AG04449 (cell line): ENCODE results near the gene ZNF776.
A peak's percentile ranks its signal among the peaks of the same experiment; 100 is the strongest.

ENCODE experiments used
- CTCF ChIA-PET: fragments of 350-600 bp; formaldehyde crosslinking; extraction: SDS; loops from one replicate; lab custom pipeline; 2021; ENCODE audit warnings: antibody characterized with exemption; lab: Yijun Ruan, JAX
- POLR2A ChIA-PET: fragments of 400-600, 350-600 bp; formaldehyde crosslinking; extraction: SDS; loops from one replicate; lab custom pipeline; 2020; ENCODE audit warnings: antibody characterized with exemption, inconsistent platforms; lab: Yijun Ruan, JAX
- DNase-seq: peaks from one replicate; pipeline ENCODE4 v3.0.0-alpha.2; 2010; ENCODE audit warnings: low read depth, low spot score
- H3K4me3 ChIP-seq: 2 replicates; pipeline ENCODE4 v1.5.1; 2011; ENCODE audit warnings: low read depth, mild to moderate bottlenecking, control low read depth, low read length
- TF ChIP-seq, protein P1 (sequence below): IDR thresholded peaks from one replicate; pipeline ENCODE4 v1.5.1; 2011; ENCODE audit warnings: mild to moderate bottlenecking, moderate library complexity, low read length, control low read depth, inconsistent platforms; ENCODE audit not compliant: insufficient read depth; ENCODE audit errors: missing control alignments

The ZNF776 gene

DNA sequence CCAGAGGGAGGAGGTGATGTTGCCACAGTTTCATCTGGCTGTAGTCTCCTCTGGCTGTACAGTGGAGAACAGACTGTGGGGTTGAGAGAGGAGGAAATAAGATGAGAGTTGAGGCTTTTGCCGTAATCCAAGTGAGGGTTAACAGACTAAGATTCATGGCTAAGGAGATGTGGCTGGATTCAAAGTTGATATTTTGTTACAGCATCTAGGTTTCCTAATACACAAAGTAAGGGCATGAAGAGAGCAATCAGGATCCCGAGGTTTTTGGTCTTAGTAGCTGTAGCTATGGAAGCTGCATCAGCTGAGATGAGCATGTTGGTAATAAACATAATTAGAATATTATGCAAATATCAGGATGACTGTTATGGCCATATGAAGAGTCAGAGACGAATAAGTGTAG is 1.4 kb downstream of the ZNF776 start:
- POLR2A ChIA-PET: no interaction called here
- H3K4me3 ChIP-seq: peak overlapping the region; percentile 99

DNA sequence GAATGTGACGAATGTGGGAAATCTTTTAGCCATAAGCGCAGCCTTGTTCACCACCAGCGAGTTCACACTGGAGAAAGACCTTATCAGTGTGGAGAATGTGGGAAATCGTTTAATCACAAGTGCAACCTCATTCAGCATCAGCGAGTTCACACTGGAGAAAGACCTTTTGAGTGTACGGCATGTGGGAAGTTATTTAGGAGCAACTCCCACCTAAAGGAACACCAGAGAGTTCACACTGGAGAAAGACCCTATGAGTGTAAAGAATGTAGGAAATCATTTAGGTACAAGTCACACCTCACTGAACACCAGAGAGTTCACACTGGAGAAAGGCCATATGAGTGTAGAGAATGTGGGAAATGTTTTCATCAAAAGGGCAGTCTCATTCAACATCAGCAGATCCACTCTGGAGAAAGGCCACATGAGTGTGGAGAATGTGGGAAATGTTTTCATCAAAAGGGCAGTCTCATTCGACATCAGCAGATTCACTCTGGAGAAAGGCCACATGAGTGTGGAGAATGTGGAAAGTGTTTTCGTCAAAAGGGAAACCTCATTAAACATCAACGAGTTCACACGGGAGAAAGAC is 7.6 kb downstream of the ZNF776 start:
- POLR2A ChIA-PET: no interaction called here
- CTCF ChIA-PET: no interaction called here
- TF ChIP-seq, protein P1, sequence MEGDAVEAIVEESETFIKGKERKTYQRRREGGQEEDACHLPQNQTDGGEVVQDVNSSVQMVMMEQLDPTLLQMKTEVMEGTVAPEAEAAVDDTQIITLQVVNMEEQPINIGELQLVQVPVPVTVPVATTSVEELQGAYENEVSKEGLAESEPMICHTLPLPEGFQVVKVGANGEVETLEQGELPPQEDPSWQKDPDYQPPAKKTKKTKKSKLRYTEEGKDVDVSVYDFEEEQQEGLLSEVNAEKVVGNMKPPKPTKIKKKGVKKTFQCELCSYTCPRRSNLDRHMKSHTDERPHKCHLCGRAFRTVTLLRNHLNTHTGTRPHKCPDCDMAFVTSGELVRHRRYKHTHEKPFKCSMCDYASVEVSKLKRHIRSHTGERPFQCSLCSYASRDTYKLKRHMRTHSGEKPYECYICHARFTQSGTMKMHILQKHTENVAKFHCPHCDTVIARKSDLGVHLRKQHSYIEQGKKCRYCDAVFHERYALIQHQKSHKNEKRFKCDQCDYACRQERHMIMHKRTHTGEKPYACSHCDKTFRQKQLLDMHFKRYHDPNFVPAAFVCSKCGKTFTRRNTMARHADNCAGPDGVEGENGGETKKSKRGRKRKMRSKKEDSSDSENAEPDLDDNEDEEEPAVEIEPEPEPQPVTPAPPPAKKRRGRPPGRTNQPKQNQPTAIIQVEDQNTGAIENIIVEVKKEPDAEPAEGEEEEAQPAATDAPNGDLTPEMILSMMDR: no peak

More for the DNA sequence above, 1.4 kb downstream of the ZNF776 start:
- TF ChIP-seq, protein P1: no peak
- CTCF ChIA-PET: interaction anchor here (1.5 kb wide), 1 partner anchor 10 kb away, joined by 5 read pairs; no protein-coding TSS in a partner anchor
- DNase-seq: no peak

DNA sequence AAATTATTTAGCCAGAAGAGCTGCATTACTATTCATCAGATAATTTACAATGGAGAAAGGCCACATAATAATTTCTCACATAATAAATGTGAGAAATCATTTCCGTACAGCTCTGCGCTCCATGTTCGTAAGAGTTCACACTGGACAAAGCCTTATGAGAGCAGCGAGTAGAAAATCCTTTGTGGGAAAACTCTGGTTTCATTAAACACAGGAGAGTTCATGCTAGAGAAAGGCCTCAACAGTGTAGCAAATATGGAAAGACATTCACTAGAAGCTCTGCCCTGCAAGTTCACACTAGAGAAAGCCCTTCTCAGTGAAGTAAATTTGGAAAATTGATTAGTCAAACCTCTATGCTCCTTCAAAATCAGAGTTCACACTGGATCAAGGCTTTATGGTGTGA is 8.4 kb downstream of the ZNF776 start:
- no peak for DNase-seq
- POLR2A ChIA-PET: no interaction called here
- H3K4me3 ChIP-seq: no peak overlapping the region
- CTCF ChIA-PET: interaction anchor here (1.2 kb wide), 1 partner anchor 75 kb away, joined by 3 read pairs; the partner anchor contains the start of gene ZNF587B
- TF ChIP-seq, protein P1: no peak

More for the DNA sequence above, 7.6 kb downstream of the ZNF776 start:
- H3K4me3 ChIP-seq: no peak overlapping the region
- no peak for DNase-seq

DNA sequence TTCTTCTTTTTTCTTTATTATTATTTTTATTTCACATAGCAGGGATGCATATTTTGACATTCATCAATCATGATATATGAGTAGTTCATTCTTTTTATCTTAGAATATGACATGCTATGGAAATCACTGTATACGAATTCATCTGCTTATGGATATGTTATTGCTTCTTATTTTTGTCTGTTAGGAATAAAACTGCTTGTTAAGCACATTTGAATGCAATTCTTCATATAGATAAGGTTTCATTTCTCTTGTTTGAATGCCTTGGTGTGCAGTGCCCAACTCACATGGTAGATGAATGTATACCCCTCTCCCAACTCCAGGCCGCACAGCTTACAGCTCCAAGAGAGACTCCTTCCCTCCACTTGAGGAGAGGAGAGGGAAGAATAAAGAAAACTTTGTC is 11.3 kb downstream of the ZNF776 start:
- DNase-seq: no peak
- TF ChIP-seq, protein P1: no peak
- no peak overlapping the region for H3K4me3 ChIP-seq
- POLR2A ChIA-PET: no interaction called here
- CTCF ChIA-PET: no interaction called here

DNA sequence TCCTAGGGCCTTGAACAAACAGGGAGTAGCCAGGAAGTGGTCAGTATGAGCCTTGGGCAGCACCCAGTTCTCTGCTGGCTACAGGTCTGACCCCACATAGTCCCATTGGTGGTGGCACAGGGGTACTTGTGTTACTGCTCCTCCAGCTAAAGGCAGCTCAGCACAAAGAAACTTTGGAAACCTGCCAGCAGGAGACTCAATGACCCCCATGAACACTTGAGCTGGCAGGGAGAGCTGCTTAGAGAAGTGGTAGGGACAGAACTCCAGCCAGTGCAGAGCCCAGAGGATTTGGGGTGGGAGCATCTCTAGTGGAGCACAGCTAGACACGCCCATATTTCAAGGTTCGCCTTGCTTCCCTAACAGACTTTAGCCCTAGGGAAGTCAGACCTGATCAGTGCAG is 12.5 kb downstream of the ZNF776 start:
- TF ChIP-seq, protein P1: no peak
- ChIA-PET CTCF (no interaction called here), POLR2A (no interaction called here)
- no peak overlapping the region for H3K4me3 ChIP-seq
- no peak for DNase-seq

DNA sequence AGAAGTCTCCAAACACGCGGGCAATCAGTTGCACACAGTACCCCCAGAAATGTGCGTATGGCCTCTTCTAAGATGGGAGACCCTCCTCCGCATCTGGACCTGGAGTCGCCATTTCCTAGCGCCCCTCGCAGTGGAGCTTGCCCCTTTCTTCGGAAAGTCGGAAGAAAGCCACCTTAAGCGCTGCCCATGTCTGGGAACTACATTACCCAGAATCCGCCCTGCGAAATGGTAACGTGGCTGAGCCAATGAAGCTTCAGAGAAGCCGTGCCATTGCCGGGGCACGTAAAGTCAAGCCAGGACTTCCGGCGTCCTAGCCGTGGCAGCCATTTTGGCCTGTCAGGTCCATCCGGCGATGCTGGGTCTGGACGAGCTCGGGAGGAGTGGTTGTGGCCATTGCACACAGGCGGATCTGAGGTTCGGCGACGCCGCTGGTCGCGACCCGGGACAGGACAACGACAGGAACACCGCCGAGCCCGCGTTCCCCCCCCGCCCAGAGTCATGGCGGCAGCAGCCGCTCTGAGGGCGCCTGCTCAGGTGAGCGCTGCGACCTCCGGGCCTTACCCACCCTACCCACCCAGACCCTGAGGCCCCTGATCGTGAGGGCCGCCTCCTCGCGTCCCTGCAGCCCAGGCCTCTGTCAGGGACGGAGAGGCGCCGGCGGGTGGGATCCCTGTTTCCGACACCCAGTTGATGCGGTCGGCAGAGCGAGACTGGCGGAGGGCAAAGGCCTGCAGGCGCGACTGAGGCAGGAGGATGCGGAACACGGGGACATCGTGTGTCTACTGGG is 22.9 kb downstream of the ZNF776 start, which contains the start of gene ZNF586:
Gene ZNF586, plus strand, starts transcription at position 332 of the 787 bp plus-strand sequence. Its CDS starts 167 bp downstream, at position 499.
- peak within 1 kb of the TSS; percentile 76 for H3K4me3 ChIP-seq
- DNase-seq: peak; percentile 54
- TF ChIP-seq, protein P1: no peak
- CTCF ChIA-PET: no interaction called here
- POLR2A ChIA-PET: interaction anchor here (1.1 to 1.5 kb wide), 2 partner anchors 45 to 51 kb away, joined by 3 to 4 read pairs; partner anchors contain the start of gene ZNF552
